HEK293T (cell line): ENCODE data around the gene RAD51B.

ENCODE experiments used
- CTCF ChIA-PET: fragments of 350-600 bp; formaldehyde crosslinking; extraction: SDS; loops from one replicate; lab custom pipeline; 2021; ENCODE audit warnings: antibody characterized with exemption, inconsistent platforms; lab: Yijun Ruan, JAX
- POLR2A ChIA-PET: fragments of 350-600 bp; formaldehyde crosslinking; extraction: SDS; loops from one replicate; lab custom pipeline; 2020; ENCODE audit warnings: antibody characterized with exemption, inconsistent platforms; lab: Yijun Ruan, JAX
- DNase-seq: peaks from one replicate; pipeline ENCODE4 v3.0.0; 2012; ENCODE audit warnings: mixed read lengths; ENCODE audit errors: extremely low spot score
- ARNT ChIP-seq: fragments of 450-650 bp; IDR thresholded peaks from 2 replicates; pipeline ENCODE4 v1.6.1; 2017; ENCODE audit warnings: mild to moderate bottlenecking
- BHLHE40 ChIP-seq: fragments of 450-650 bp; IDR thresholded peaks from 2 replicates; pipeline ENCODE4 v1.6.1; 2016; ENCODE audit warnings: mild to moderate bottlenecking, moderate library complexity, borderline replicate concordance
- CTBP1 ChIP-seq: fragments of 450-650 bp; IDR thresholded peaks from 2 replicates; pipeline ENCODE4 v1.6.1; 2016; ENCODE audit warnings: borderline replicate concordance
- ELF4 ChIP-seq: fragments of 450-650 bp; IDR thresholded peaks from 2 replicates; pipeline ENCODE4 v1.6.1; 2017; ENCODE audit warnings: antibody characterized with exemption
- FOXA1 ChIP-seq: fragments of 450-650 bp; IDR thresholded peaks from 2 replicates; pipeline ENCODE4 v1.6.1; 2016; ENCODE audit warnings: mild to moderate bottlenecking
- FOXK2 ChIP-seq: fragments of 450-650 bp; IDR thresholded peaks from 2 replicates; pipeline ENCODE4 v1.6.1; 2016; ENCODE audit warnings: mild to moderate bottlenecking
- FOXM1 ChIP-seq: fragments of 450-650 bp; IDR thresholded peaks from 2 replicates; pipeline ENCODE4 v1.6.1; 2017; ENCODE audit warnings: mild to moderate bottlenecking, borderline replicate concordance
- HDGF ChIP-seq: fragments of 450-650 bp; IDR thresholded peaks from 2 replicates; pipeline ENCODE4 v1.6.1; 2017; ENCODE audit warnings: antibody characterized with exemption, borderline replicate concordance
- L3MBTL2 ChIP-seq: fragments of 450-650 bp; conservative IDR thresholded peaks from 2 replicates; pipeline ENCODE4 v1.6.1; 2016; ENCODE audit warnings: mild to moderate bottlenecking
- LEF1 ChIP-seq: fragments of 450-650 bp; IDR thresholded peaks from 2 replicates; pipeline ENCODE4 v1.6.1; 2017; ENCODE audit warnings: mild to moderate bottlenecking, borderline replicate concordance
- SP1 ChIP-seq: fragments of 450-650 bp; IDR thresholded peaks from 2 replicates; pipeline ENCODE4 v1.6.1; 2017
- SUZ12 ChIP-seq: fragments of 450-650 bp; IDR thresholded peaks from 2 replicates; pipeline ENCODE4 v1.6.1; 2016; ENCODE audit warnings: mild to moderate bottlenecking
- TARDBP ChIP-seq: fragments of 450-650 bp; IDR thresholded peaks from 2 replicates; pipeline ENCODE4 v1.6.1; 2016
- ZNF384 ChIP-seq: fragments of 450-650 bp; IDR thresholded peaks from 2 replicates; pipeline ENCODE4 v1.6.1; 2016
- TF ChIP-seq, protein P1 (sequence below): fragments of 450-650 bp; IDR thresholded peaks from 2 replicates; pipeline ENCODE4 v1.6.1; 2016

Gene RAD51B

DNA sequence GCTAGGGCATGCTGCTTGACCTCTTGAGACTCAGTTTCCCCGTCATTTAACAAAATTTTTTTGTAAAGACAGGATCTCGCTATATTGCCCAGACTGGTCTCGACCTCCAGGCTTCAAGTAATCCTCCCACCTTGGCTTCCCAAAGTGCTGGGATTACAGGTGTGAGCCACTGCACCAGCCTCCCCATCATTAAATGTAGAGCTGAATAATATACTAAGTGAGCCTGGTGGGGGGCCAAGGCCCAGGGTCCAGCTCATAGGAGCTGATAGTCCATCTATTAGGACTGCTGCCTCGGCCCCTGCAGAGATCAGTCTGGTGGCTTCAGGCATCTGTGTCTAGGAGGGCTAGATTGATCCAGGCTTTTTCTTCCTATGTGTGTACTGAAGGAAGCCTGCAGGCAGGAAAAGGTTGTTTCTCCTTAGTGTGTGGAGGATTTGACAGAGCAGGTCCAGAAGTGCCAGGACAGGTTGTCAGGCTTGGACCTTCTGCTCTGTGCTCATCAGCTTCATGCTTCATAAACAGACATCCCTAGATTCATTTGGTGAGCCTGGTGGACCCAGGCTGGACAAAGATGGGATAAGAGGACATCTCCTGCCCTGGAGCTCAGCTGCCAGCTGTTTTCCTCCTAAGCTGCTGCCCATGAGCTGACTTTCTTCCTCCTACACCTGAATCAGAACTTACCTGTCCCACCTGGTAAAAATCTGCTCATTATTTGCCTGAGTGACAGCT lies 837.9 kb downstream of the RAD51B start:
- ChIA-PET POLR2A (interaction anchor here (0.9 kb wide), 1 partner anchor 10 kb away, joined by 3 read pairs; no protein-coding TSS in a partner anchor), CTCF (interaction anchor here (0.6 kb wide), 1 partner anchor 705 kb away, joined by 6 read pairs; no protein-coding TSS in a partner anchor)
- TF ChIP-seq ELF4 (no peak), TARDBP (no peak), FOXM1 (no peak), BHLHE40 (no peak)
- no peak for DNase-seq

DNA sequence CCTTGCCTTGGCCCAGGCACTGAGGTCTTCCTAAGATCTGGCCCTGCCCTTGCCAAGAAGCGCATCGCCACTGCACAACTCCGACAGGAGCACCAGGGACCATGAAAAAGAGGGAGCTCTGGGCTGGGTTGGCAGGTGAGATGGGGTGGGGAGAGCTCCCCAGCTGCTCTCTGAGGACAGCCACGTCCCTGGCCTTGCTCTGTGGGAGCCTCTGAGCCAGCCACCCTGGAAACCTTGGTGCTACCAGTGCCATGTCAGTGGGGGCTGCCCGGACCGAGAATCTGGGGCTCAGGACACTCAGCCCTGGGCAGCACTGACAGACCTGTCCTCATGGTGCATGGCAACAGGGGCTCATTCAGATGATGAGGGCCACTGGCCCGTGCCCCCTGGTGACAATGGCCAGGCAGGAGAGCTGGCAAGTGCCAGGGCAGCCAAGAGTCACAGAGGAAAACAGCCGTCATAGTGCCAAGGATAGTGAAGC lies 838.5 kb downstream of the RAD51B start:
- ChIA-PET CTCF (interaction anchor here (0.6 kb wide), 2 partner anchors 706 to 774 kb away, joined by 3 to 6 read pairs; no protein-coding TSS in a partner anchor), POLR2A (interaction anchor here (0.9 kb wide), 1 partner anchor 9 kb away, joined by 3 read pairs; no protein-coding TSS in a partner anchor)
- no peak for TF ChIP-seq ELF4
- no peak for TF ChIP-seq TARDBP
- no peak for TF ChIP-seq FOXA1
- TF ChIP-seq, protein P1, sequence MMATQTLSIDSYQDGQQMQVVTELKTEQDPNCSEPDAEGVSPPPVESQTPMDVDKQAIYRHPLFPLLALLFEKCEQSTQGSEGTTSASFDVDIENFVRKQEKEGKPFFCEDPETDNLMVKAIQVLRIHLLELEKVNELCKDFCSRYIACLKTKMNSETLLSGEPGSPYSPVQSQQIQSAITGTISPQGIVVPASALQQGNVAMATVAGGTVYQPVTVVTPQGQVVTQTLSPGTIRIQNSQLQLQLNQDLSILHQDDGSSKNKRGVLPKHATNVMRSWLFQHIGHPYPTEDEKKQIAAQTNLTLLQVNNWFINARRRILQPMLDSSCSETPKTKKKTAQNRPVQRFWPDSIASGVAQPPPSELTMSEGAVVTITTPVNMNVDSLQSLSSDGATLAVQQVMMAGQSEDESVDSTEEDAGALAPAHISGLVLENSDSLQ: no peak
- TF ChIP-seq L3MBTL2: no peak
- no peak for TF ChIP-seq FOXK2
- no peak for TF ChIP-seq BHLHE40
- no peak for TF ChIP-seq SP1
- no peak for TF ChIP-seq HDGF
- TF ChIP-seq ZNF384: no peak
- no peak for TF ChIP-seq CTBP1
- no peak for TF ChIP-seq LEF1
- TF ChIP-seq SUZ12: no peak
- TF ChIP-seq FOXM1: no peak
- no peak for DNase-seq

DNA sequence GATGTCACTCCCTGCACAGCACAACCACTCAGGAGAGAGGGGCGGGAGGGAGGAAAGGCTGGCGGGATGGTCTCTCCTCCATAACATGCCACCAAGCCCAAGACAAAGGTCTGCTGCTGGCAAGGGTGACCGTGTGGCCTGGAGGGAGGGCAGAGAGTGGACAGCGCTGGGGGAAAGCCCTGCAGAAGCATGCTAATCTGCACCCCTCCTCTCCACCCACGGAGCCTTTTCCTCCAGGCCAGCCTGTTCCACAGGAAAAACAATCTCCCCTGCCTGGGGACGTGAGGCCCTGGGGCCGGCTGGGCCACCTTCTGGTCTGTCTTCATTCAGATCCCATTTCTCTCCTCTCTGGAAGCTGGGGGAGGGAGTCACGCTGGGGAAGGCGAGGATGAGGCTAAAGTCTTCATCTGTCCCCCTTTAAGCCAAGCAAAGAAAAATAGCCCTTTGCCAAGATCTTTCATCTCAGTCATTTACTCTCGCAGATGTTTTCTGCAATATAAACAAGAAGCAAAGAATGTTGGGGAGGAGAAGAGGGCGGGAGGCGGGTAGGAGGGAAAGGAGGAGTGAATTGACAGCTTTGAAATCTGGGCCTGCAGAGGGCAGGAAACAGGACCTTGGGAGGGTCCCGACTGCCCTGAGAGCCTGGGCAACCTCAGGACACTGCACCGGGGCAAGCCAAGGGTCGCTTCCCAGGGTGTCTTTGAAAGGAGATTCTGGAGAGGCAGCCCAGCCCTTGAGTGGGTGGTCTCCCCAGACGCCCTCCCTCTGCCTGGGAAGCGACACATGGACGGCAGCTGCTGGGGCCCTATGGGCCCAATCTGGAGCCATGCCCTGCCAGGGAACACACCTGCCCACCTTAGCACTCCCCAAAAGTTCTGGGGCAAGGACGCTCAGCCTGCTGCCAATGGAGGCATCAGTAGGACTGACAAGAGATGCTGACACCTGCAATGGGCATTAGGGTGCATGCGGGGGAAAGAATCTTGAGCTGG lies 839.7 kb downstream of the RAD51B start:
- ChIA-PET POLR2A (no interaction called here), CTCF (no interaction called here)
- TF ChIP-seq FOXM1 (no peak), ARNT (no peak), BHLHE40 (no peak), ZNF384 (no peak), LEF1 (no peak), FOXK2 (no peak), ELF4 (no peak)

DNA sequence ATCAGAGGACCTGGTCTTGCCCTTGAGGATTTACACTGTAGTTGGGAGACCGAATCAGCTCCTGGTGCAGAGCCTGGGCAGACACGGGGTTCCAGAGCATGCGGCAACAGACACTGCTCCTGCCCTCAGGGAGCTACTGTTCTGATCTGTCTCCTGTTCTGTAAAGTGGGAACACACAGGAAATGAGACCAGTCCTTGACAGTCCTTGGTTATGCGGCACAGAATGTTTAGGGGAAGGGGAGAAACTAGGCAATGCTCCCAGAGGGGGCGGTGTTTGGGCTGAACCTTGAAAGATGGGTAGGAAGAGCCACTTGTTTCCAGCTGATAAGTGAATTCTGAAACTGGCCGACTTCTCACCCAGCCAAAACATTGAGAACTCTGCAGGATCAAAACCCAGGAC lies 840.9 kb downstream of the RAD51B start:
- DNase-seq: no peak
- CTCF ChIA-PET: interaction anchor here (0.7 kb wide), 1 partner anchor 297 kb away, joined by 3 read pairs; no protein-coding TSS in a partner anchor
- POLR2A ChIA-PET: no interaction called here
- TF ChIP-seq HDGF: no peak
- no peak for TF ChIP-seq ZNF384
- no peak for TF ChIP-seq FOXM1
- TF ChIP-seq ARNT: no peak
- TF ChIP-seq ELF4: no peak
- TF ChIP-seq, protein P1: no peak
- TF ChIP-seq TARDBP: no peak

More for the DNA sequence above, 839.7 kb downstream of the RAD51B start:
- DNase-seq: no peak

DNA sequence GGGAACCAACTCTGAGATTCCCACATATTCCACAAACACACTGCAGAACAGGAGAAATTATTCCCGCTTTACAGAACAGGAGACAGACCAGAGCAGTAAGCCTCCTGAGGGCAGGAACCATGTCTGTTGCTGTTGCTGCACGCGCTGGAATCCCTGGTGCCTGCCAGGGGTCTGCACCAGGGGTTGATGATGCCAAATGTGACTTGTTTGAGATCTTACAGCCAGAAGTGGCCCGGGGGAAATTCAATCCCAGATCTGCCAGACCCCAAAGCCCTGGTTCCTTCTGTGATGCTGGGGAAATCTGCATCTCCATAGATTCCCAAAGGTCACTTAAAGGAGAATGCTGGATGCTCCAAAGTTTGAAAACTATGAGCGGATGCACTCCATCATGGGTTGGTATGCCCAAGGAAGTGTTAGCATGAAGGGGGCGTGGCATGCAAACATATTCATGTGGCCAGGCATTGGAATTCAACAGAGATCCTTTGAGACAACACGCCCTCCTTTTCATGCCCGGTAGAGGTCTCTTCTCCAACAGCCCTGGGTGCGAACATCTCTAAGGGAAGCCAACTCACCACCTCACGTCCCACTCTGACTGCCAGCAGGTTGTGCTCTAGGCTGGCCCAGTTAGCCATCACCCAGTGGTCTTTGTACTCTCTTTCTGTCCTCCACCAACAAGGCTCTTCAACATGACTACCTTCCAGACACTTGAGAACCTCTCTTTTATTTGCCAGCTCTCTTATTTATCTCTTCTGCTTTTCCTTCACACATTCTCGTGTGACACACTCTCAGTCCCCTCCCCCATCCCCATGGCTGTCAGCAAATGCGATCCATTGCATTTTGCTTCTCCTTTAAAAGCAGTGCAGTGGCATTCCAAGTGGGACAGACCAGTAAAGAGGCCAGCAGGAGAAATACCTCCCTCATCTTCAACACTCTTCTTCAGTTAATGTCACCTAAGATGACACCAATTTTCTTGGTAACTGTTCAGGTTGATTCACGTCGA lies 841.9 kb downstream of the RAD51B start:
- CTCF ChIA-PET: no interaction called here
- POLR2A ChIA-PET: no interaction called here
- DNase-seq: no peak
- TF ChIP-seq FOXM1 (no peak), LEF1 (no peak)
- TF ChIP-seq, protein P1: no peak
